ENCODE data around the gene BSND.

Gene BSND

DNA sequence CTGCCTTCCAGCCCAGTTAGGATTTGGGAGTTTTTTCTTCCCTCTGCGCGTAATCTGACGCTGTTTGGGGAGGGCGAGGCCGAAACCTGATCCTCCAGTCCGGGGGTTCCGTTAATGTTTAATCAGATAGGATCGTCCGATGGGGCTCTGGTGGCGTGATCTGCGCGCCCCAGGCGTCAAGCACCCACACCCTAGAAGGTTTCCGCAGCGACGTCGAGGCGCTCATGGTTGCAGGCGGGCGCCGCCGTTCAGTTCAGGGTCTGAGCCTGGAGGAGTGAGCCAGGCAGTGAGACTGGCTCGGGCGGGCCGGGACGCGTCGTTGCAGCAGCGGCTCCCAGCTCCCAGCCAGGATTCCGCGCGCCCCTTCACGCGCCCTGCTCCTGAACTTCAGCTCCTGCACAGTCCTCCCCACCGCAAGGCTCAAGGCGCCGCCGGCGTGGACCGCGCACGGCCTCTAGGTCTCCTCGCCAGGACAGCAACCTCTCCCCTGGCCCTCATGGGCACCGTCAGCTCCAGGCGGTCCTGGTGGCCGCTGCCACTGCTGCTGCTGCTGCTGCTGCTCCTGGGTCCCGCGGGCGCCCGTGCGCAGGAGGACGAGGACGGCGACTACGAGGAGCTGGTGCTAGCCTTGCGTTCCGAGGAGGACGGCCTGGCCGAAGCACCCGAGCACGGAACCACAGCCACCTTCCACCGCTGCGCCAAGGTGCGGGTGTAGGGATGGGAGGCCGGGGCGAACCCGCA is 40.8 kb downstream of the BSND start, which contains the start of gene PCSK9:
PCSK9 (plus strand) TSS at position 207 of the 741 bp plus-strand sequence; CDS start at position 497, 290 bp downstream.
- in situ Hi-C loops (cut with HindIII; ENCODE audit: low pct_unique_long_range_greater_than_20kb, low sequenced_read_pairs): no loop called here
- DNase-seq (ENCODE audit: low read depth in 1 of 2, low spot score in 1 of 2): no peak
- TF ChIP-seq JUND (IDR thresholded peaks at IDR 0.05; ENCODE audit: low read depth): no peak

DNA sequence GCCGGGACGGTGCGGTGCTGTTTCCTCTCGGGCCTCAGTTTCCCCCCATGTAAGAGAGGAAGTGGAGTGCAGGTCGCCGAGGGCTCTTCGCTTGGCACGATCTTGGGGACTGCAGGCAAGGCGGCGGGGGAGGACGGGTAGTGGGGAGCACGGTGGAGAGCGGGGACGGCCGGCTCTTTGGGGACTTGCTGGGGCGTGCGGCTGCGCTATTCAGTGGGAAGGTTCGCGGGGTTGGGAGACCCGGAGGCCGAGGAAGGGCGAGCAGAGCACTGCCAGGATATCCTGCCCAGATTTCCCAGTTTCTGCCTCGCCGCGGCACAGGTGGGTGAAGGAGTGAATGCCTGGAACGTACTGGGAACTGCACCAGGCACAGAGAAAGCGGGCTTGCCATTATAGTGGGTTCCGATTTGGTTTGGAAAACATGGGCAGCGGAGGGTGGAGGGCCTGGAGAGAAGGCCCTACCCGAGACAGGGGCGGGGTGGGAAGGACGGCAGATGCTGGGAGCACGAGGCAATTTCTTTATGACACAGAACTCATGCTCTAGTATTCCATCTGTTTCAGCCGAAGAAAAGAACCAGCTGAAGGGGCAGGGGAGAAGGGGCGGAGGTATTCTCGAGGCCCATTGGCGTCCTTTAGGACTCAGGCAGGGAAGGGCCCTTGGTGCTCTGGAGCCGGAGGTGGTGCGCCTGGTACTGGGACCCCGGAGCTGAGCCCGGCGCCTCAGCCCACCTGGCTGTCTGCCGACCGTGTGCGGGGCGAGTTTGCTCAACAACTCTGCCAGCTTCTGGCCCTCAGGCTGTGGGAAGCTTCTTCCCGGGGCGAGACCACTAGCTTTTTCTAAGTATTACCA is 41.6 kb downstream of the BSND start:
- in situ Hi-C loops (cut with HindIII; ENCODE audit: low pct_unique_long_range_greater_than_20kb, low sequenced_read_pairs): no loop called here
- no peak for DNase-seq (ENCODE audit: low read depth in 1 of 2, low spot score in 1 of 2)
- no peak for TF ChIP-seq JUND (IDR thresholded peaks at IDR 0.05; ENCODE audit: low read depth)

DNA sequence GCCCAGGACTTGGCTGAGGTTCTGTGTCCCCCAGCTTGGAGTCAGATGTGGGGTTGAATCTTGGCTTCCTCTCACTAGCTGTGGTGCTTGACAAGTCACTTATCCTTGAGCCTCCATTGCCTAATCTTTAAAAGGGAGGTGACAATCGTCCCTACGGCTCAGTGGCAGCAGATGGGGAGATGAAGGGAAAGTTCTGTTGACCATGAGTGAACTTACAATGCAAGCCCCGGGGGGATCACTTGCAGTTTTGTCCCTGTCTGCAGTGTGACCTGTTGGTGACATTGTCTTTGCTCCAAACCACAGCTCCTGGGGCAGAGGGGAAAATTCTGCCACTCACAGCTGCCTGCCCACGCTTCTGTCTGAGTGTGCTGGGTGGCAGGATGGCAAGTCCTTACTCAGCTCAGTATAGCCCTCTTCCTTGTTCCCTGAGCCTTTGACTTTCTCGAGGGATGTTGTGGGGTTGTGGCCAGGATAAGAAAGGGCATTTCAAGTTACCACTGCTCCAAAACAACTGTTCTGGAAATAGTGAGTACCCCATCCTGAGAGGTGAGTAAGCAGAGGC is 42.3 kb downstream of the BSND start:
- TF ChIP-seq JUND (IDR thresholded peaks at IDR 0.05; ENCODE audit: low read depth): no peak
- DNase-seq (ENCODE audit: low read depth in 1 of 2, low spot score in 1 of 2): peak in 1 of 2 experiments; percentile 16
- in situ Hi-C loops (cut with HindIII; ENCODE audit: low pct_unique_long_range_greater_than_20kb, low sequenced_read_pairs): no loop called here

DNA sequence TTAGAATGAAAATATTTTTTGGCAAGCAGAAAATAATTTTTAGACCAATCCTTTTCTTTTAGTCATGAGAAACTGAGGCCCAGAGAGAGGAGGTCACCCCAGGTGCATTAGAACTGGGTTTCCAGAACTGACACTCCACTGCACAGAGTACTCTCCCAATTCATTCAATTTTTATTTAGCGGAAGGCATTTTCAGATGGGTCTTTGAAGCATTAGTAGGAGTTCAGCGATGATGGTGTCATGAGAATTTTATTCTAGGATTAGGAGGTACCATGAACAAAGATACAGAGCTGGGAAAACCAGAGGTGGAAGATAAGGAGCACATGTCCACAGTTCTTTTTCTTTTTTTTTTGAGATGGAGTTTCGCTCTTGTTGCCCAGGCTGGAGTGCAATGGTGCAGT is 42.9 kb downstream of the BSND start:
- in situ Hi-C loops (cut with HindIII; ENCODE audit: low pct_unique_long_range_greater_than_20kb, low sequenced_read_pairs): no loop called here
- TF ChIP-seq JUND (IDR thresholded peaks at IDR 0.05; ENCODE audit: low read depth): no peak
- DNase-seq (ENCODE audit: low read depth in 1 of 2, low spot score in 1 of 2): no peak

DNA sequence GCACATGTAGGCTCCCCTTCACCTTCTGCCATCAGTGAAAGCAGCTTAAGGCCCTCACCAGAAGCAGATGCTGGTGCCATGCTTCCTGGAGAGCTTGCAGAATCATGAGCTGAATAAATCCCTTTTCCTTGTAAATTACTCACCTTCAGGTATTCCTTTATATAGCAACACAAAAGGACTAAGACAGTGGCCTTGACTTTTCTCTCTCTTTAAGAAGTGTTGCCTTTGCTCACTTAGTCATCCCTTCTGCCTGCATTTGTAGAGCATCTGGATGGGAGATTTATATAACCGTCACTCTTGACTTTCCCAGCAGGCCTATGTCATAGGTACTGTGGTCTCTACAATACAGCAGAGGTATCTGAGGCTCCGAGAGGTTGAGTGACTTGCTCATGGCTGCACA is 44.3 kb downstream of the BSND start:
- TF ChIP-seq JUND (IDR thresholded peaks at IDR 0.05; ENCODE audit: low read depth): no peak

DNA sequence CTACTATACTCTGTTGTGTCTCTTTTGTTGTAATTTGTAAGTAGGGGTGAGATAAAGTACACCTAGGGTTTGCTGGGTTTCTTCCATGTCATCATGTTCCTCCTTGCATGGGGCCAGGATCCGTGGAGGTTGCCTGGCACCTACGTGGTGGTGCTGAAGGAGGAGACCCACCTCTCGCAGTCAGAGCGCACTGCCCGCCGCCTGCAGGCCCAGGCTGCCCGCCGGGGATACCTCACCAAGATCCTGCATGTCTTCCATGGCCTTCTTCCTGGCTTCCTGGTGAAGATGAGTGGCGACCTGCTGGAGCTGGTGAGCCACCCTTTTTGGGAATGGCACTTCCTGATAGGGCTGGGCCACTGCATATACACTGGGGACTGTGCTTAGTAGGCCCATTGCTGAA is 45.0 kb downstream of the BSND start:
- DNase-seq (ENCODE audit: low read depth in 1 of 2, low spot score in 1 of 2): no peak

More for the DNA sequence above, 44.3 kb downstream of the BSND start:
- no peak for DNase-seq (ENCODE audit: low read depth in 1 of 2, low spot score in 1 of 2)
- in situ Hi-C loops (cut with HindIII; ENCODE audit: low pct_unique_long_range_greater_than_20kb, low sequenced_read_pairs): no loop called here

DNA sequence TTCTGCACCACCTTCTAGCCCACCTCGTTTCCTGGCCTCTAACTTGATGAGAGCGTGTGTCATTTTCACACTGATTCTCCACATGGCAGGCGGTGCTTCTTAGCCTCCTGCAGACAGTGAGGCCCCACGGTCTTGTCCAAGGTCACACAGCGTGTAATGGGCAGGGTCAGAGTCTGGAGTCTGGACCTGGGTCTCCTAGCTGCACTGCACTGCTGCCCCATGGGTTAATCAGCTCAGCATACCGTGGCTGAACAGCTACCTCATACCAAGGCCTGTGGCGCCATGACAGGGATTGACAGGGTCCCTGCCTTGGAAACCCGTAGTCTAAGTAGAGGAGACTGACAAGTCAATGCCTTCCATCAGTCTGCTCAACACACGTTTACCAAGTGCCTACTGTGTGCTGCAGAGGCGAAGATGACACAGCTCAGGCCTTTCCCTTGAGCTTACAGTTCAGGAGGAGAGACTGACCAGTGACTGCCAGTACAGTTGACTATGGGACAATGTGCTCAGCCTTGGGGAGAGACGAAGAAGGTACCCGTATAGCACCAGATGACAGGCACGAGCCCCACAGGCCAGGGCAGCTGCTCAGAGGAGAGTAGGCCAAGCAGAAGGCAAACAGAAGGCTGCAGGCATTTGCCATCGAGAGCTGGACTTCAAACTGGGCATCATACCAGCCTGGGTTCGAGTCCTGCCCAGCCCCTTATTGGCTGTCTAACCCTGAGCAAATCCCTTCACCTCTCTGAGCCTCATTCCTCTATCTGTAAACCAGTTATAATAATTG is 46.1 kb downstream of the BSND start:
- no peak for TF ChIP-seq JUND (IDR thresholded peaks at IDR 0.05; ENCODE audit: low read depth)
- in situ Hi-C loops (cut with HindIII; ENCODE audit: low pct_unique_long_range_greater_than_20kb, low sequenced_read_pairs): no loop called here

More for the DNA sequence above, 45.0 kb downstream of the BSND start:
- in situ Hi-C loops (cut with HindIII; ENCODE audit: low pct_unique_long_range_greater_than_20kb, low sequenced_read_pairs): no loop called here
- TF ChIP-seq JUND (IDR thresholded peaks at IDR 0.05; ENCODE audit: low read depth): no peak

DNA sequence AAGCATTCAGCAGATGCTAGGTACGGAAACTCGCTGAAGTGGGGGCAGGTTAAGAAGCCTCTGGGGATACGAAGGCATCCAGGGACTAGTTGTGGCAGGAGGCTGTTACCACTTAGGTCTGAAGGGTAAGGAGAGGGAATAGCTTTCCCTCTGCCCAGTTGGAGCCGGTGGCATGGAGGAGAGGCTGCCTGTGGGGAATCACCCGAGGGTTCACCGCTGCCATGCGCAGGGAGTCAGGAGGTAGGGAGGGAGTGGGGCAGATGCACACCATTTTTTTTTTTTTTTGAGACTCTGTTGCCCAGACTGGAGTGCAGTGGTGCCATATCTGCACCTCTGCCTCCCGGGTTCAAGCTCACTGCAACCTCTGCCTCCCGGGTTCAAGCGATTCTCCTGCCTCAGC is 46.7 kb downstream of the BSND start:
- no peak for TF ChIP-seq JUND (IDR thresholded peaks at IDR 0.05; ENCODE audit: low read depth)
- in situ Hi-C loops (cut with HindIII; ENCODE audit: low pct_unique_long_range_greater_than_20kb, low sequenced_read_pairs): no loop called here
- no peak for DNase-seq (ENCODE audit: low read depth in 1 of 2, low spot score in 1 of 2)

More for the DNA sequence above, 46.1 kb downstream of the BSND start:
- DNase-seq (ENCODE audit: low read depth in 1 of 2, low spot score in 1 of 2): no peak

DNA sequence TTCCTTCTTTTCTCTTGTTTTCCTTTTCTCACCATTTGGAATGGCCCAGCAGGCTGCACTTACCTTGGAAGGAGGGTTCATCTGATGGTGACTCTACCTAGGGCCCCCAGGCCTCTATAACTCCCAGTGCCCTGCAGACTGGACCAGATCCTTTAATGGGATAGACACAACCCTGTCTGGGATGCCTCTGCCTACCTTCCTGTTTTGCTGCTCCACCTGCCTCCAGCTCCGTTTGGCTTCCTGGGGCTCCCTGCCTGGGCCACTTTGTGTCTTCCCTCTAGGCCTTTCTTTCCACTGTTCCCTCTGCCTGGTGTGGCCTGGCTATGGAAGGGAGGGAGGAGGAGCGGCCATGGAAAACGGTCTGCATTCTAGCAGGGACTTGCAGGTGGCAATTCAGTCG is 48.1 kb downstream of the BSND start:
- in situ Hi-C loops (cut with HindIII; ENCODE audit: low pct_unique_long_range_greater_than_20kb, low sequenced_read_pairs): no loop called here
- no peak for TF ChIP-seq JUND (IDR thresholded peaks at IDR 0.05; ENCODE audit: low read depth)
- no peak for DNase-seq (ENCODE audit: low read depth in 1 of 2, low spot score in 1 of 2)

DNA sequence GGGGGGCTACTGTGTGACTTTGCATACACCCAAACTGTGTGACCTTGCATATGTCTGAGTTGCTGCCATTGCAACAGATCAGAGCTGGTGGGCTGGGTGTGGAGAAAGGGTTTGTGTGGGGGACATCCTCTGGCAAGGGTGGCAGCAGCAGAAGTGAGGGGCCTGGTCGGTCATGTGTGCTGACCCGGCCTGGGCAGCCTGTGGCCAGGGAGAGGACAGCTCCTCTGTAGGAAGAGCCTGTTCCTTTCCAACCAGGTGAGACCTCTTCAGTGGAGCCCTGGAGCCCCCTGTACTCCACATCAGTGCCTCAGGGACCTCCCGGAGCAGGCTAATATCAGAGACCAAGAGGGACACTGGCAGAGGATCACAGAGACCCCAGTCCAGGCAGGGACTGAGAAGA is 48.9 kb downstream of the BSND start:
- TF ChIP-seq JUND (IDR thresholded peaks at IDR 0.05; ENCODE audit: low read depth): no peak
- DNase-seq (ENCODE audit: low read depth in 1 of 2, low spot score in 1 of 2): no peak
- in situ Hi-C loops (cut with HindIII; ENCODE audit: low pct_unique_long_range_greater_than_20kb, low sequenced_read_pairs): no loop called here

DNA sequence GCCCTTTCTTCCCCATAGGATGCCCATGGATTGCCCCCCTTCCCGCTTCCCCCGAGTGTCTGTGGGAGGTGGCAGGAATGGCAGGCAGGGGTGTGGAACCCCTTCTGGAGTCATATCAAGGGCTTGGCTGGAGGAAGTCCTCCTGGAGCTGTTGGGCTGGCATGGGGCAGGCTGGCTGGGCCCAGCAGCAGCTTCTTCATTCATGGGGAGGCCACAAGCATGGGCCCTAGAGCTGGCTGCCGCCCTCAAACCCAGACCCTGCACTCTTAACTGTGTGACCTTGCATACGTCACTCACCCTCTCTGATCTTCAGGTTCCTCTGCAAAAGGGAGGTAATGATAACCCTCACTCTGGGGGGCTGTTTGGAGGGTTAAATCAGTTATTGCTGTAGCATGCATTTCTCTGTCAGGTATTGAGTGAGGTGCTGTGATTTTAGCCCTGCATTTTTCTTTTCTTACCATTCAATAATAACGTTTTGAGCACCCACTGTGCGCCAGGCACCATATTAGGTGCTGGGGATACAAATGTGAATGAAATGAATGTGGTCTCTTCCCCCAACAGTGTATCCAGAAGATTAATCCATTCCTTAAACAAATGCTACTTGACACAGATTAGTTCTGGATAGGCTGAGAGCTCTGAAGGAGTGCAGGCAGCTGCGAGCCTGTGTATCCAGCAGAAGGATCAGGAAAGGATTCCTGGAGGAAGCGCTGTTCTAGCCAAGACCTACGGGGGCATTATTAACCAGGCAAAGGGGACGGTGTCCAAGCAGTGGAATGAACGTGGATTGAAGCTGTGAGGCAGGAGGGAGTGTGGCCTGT is 49.9 kb downstream of the BSND start:
- in situ Hi-C loops (cut with HindIII; ENCODE audit: low pct_unique_long_range_greater_than_20kb, low sequenced_read_pairs): no loop called here
- TF ChIP-seq JUND (IDR thresholded peaks at IDR 0.05; ENCODE audit: low read depth): no peak
- no peak for DNase-seq (ENCODE audit: low read depth in 1 of 2, low spot score in 1 of 2)
